ENCODE results near the gene INSC.

INSC gene

GRCh38 chr11:15148169-15148568 lies 33.4 kb downstream of the INSC start:
- DNase-seq (ENCODE audit: low read depth), result no peak

DNA sequence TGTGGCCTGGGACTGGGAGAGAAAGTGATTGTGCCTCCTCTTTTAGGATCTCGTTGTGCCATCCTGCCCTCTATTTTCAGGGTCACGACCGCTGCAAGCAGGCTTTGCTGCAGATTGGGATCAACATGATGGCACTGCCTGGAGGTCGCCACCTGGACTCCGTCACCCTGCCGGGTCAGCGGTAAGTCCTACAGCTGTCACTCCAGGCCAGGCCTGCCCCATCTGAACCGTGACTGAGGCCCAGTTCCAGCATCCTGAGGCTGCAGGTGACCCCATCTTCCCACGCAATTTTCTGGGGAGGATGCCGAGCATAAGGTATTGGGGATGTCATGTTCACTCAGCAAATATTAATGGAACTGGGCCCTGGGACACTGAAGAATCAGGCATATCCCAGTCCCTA lies 34.3 kb downstream of the INSC start:
- DNase-seq (ENCODE audit: low read depth), result no peak

GRCh38 chr11:15150507-15150906 lies 35.8 kb downstream of the INSC start:
- DNase-seq (ENCODE audit: low read depth), result no peak

DNA sequence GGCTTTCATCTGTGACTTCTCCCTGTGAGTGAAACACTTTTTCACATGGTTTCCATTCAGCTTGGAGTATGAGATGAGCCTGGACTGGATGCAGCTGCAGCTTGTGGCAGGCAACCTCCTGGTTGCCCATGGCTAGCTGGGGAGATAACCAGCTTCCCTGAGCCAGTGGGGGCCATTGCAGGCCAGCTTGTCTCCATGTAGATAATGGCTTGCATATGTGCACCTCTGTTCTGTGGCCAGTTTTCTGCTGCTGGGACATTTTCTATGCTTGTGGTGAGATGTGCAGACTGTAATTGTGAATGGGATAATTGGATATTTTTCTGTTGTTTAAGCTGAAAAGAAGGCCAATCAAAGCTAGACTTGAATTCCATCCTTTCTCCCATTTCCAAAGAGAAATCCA lies 38.5 kb downstream of the INSC start:
- DNase-seq (ENCODE audit: low read depth), result no peak

- no peak for DNase-seq (ENCODE audit: low read depth)
These were observed 42.5 kb downstream of the INSC start for GRCh38 chr11:15157181-15157580.

DNA sequence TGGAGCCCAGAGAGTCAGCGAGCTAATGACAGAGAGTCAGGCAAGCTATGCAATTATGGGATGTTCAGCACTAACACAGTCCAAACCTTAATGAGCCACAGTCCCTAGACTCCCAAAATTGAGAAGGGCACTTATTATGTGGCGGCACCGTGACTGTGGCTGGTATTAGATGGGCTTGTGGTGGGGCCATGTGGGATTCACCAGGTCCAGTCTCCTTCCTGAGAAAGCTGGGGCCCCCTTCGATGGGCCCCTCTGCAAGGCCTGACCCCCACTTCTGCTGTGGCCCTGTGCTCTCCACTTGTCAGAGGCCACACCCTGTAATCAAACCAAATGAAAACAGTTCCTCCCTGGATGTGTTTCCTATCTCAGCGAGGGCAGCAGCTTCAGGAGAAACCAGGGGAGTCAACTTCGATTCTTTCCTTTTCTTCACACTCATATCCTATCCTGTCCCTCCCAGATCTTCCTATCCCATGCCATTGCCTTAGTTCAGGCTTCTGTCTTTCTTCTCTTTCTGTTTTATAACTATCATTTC lies 42.9 kb downstream of the INSC start:
- no peak for DNase-seq (ENCODE audit: low read depth)

DNA sequence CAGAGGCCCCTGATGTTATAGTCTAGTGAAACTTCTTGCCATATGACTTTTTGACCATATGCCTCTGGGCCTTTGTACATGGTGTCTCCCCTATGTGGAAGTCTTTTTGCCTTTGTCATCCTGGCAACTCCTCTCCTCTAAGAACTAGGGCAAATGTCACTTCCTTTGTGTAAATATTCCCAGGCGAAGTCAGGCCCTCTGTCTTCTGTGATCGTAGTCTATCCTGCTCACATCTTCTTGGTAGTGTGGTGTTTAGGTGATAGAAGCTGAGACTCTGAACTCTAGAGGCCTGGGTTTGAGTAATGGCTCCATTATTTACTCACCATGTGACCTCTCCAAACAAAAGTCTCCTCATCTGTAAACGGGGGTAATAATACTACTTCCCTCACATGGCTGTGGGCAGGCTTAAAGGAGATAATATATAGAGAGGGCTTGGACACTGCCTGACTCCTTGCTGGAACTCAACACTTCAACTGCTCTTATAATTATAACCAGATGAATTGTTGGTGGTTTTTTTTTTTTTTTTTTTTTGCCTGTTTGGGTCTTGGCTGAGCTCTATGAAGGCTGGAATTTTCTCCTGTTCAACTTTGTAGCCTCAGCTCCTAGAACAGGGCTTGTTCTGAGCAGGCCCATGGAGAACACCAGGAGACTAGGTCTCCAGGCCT lies 43.8 kb downstream of the INSC start:
- DNase-seq (ENCODE audit: low read depth), result no peak

- DNase-seq (ENCODE audit: low read depth), result no peak
These were observed 44.4 kb downstream of the INSC start for GRCh38 chr11:15159085-15159484.

GRCh38 chr11:15161790-15162189 lies 47.1 kb downstream of the INSC start:
- no peak for DNase-seq (ENCODE audit: low read depth)

- DNase-seq (ENCODE audit: low read depth), result no peak
These were observed 48.4 kb downstream of the INSC start for GRCh38 chr11:15163136-15163535.

DNA sequence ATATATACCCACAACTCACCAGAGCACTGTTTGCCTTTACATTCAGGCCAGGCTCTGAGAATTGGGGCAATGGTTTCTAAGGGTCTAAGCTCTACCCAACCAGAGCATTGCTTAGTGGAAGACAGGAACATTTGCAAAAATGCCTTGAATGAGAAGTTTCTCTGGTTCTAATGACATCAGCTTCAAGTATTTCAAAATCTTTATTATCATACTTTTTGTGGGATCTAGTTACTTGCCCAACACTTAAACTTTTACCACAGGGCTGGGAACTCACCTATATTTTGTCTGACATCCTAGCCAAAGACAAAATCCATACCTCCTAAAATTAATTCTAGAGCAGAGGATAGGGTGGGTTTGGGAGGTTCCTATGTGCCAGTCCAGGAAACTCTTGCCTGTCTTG lies 51.5 kb downstream of the INSC start:
- no peak for DNase-seq (ENCODE audit: low read depth)

- DNase-seq (ENCODE audit: low read depth), result no peak
These were observed 55.3 kb downstream of the INSC start for GRCh38 chr11:15169815-15170551.

DNA sequence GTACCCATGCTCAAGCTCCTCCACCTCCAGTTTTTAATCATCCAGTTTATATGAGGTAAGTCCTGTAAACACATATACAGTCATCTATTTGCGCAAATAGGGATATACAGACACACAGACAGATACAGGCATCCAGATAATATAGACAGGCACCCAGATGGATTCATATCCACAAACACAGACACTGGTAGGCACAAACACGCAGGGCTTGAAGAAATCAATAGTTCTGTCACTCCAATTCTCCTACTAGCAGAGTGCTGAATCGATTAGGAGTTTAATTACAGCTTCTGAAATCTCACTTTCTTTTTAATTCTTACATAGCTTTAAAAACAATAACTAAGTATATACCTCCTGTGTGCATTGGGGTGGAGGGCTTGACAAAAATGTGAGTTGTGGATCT lies 56.0 kb downstream of the INSC start:
- DNase-seq (ENCODE audit: low read depth), result no peak

DNA sequence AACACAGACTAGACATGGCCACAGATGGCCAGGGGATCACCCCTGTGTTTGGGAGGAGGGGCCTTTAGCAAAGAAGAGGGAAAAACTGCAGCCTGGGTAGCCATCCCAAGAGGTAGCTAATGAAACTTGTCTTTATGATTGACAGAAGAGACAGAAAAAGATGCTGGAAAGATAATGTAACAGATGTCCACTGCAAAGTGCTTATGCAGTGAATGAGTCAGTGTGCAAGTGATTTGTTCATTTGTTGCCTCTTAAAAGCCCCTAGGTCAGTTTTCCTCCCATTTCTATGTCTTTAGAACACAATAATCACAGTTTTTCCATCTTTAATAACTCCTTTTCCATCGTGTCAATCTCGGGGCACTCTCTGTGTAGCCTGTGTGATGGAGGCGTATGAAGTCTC lies 57.2 kb downstream of the INSC start:
- DNase-seq (ENCODE audit: low read depth), result no peak

DNA sequence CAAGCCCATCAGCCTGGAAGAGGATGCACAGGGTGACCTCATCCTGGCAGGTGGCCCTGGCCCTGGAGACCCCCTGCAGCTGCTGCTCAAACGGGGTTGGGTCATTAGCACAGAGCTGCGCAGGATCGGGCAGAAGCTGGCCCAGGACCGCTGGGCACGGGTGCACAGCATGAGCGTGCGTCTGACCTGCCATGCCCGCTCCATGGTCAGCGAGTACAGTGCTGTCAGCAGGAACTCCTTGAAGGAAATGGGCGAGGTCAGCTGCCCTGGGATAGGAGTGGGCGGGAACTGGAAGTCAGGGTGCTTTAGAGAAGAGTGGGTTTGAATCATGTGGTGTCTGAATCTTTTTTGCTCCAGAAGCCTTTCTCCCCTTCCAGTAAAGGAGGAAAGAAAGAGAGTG lies 61.1 kb downstream of the INSC start:
- no peak for DNase-seq (ENCODE audit: low read depth)

DNA sequence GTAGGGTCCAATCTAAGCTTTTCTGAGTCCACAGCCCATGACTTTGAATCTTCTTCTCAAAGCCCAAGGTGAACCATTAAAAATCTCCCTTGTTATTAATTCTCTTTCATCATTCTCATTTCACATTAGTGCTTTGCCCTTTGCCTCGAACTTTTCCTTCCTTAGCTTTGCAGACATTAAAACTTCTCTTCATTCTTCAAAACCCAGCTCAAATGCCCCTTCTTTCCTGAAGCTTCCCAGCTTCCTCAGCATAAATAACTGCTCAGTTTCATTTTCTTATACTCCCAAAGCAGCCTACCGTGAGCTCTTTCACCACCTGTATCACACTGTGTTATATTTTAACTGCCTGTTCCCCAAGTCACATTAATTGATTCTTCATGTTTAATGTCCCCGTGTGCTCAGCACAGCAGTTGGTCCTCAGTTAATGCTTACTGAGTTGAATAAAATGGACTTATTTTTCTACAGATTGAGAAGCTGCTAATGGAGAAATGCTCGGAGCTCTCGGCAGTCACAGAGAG lies 62.0 kb downstream of the INSC start:
- no peak for DNase-seq (ENCODE audit: low read depth)

DNA sequence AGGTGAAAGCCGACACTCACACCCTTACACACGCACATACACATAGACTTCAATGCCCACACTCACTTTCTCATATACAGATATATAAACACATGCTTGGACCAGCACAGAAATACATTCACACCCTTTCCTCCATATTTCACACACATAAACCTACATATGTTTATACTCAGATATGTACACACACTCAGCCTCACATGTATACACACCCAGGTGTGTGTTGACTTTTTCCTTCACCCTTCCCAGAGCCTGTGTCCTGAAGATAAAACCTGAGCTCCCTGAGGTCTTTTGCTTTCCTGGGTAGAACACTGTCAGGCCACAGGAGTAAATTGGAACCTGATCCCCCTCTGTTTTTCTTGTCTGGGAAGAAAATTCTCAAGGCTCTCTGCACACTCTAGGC lies 62.8 kb downstream of the INSC start:
- DNase-seq (ENCODE audit: low read depth), result no peak

- no peak for DNase-seq (ENCODE audit: low read depth)
These were observed 63.5 kb downstream of the INSC start for GRCh38 chr11:15178214-15178613.

DNA sequence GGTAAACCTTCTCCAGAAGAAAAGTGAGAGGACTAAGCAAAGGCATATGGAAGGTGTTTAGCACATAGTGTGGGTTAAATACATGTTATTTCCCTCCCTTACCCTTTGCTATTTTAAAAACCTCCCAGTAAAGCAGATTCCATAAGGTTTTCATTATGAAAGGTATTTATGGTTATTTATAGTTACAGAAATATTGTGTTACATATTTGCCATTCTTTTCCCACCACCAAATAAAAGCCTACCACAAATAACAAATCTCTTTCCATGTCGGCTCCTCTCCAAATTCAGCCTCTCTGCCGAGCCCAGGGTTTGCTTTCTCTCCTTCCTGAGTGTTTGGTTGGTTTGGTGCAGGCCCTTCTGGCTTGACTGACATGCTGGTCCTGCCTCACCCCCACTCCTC lies 64.4 kb downstream of the INSC start:
- no peak for DNase-seq (ENCODE audit: low read depth)

- no peak for DNase-seq (ENCODE audit: low read depth)
These were observed 65.6 kb downstream of the INSC start for GRCh38 chr11:15180212-15180792.

DNA sequence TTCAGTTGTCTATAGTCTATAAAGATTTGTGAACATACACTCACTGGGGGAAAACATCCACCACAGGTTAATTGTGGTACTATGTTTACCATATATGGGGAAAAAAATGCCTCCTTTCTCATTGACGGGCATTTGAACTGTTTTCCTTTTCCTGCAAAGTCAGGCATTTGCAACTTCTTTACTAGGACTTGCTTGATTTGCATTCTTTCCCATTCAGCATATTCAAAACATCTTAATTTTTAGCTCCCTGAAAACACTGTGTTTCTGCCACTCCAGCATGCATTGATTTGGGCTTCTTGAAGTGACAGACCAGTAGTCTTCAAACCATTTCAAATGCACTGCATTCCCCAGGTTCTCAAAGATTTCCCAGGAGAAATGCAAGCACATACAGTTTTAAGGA lies 67.6 kb downstream of the INSC start:
- no peak for DNase-seq (ENCODE audit: low read depth)

DNA sequence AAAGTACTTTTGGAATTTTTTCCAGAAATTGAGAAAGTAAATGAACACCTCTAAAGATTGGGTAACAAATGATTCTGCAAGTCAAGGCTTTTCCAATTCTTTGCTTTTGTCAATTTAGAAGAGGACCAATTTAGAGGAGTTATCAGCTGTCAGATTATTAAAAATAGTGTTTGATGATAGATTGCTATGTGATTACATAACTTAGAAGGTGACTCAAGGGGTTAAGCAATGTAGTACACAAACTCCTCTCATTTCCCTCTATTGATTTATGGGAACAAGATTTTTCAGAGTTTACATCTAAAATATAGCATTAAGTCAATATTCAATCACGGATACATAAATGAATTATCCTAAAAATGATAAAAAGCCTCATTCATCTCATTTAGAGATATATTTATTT lies 70.3 kb downstream of the INSC start:
- DNase-seq (ENCODE audit: low read depth), result no peak

GRCh38 chr11:15186146-15186545 lies 71.4 kb downstream of the INSC start:
- no peak for DNase-seq (ENCODE audit: low read depth)

All from stimulated activated CD8-positive, alpha-beta memory T cell treated with anti-CD3 and anti-CD28 coated beads, Interleukin-12 subunit alpha, Interleukin-12 subunit beta, amount 100 ng/mL, for 1 hour (primary cell).